GM19438 (cell line): ENCODE data around the gene SHF.

Experiments used
- ATAC-seq: cut with Tn5 transposase; IDR thresholded peaks from one replicate; pipeline ENCODE4 v1.9.1; 2021; ENCODE audit warnings: low read depth; ENCODE audit not compliant: unreplicated experiment

Gene SHF

GRCh38 chr15:45130291-45131000 is 57.3 kb downstream of the SHF start:
- ATAC-seq, result no peak

DNA sequence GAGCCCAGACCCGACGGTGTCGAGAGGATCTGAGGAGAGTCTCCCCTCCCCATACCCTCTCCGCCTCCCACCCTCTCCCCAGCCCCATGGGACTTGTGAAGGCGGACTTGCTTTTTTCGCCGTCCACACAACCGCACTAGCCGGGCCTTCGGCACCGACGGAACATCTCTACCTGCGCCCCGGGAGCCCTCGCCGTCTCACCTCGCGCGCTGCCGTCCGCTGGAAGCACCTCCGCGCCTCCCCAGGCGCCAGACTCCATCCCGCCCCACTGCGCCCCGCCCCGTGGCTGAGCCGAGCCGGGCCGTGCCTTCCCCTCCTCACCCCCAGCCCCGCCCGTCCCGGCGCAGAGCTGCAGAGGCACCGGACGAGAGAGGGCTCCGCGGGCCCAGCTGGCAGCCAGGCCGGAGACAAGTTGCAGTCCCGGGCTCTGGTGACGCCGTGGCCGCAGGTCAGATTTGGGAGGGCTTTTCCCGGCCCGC is 58.1 kb downstream of the SHF start, which contains the start of the genes DUOX1 and DUOXA1:
TSS of gene DUOX1 (plus strand) at position 344 of the 479 bp plus-strand sequence. CDS start 1,973 bp downstream, outside the sequence.
TSS of gene DUOXA1 (minus strand) at position 229 of the 479 bp plus-strand sequence. CDS start 6,865 bp downstream, outside the sequence.
- no peak for ATAC-seq

- ATAC-seq, result no peak
These were observed 58.7 kb downstream of the SHF start for GRCh38 chr15:45128971-45129639.

GRCh38 chr15:45126535-45127158 is 61.1 kb downstream of the SHF start:
- no peak for ATAC-seq

- ATAC-seq, result no peak
These were observed 64.4 kb downstream of the SHF start for GRCh38 chr15:45123397-45123796.

DNA sequence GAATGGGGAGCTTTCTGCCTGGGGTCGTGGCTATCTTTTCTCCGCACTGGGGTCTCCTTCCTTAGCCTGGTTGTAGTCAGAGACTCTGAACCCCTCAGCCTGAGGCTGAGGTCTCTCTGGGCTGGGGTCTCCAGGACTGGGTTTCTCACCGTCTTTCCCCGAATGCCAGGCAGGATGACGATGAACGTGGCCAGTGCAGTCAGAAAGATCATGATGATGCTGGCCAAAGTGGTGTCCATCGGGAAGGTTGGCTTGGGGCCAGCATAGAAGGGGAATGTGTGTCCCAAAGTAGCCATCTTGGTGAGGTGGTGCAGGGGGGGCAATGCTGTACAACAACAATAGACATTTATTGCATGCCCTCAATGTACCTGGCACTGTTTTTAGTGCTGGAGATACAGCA is 65.0 kb downstream of the SHF start:
- ATAC-seq, result no peak

DNA sequence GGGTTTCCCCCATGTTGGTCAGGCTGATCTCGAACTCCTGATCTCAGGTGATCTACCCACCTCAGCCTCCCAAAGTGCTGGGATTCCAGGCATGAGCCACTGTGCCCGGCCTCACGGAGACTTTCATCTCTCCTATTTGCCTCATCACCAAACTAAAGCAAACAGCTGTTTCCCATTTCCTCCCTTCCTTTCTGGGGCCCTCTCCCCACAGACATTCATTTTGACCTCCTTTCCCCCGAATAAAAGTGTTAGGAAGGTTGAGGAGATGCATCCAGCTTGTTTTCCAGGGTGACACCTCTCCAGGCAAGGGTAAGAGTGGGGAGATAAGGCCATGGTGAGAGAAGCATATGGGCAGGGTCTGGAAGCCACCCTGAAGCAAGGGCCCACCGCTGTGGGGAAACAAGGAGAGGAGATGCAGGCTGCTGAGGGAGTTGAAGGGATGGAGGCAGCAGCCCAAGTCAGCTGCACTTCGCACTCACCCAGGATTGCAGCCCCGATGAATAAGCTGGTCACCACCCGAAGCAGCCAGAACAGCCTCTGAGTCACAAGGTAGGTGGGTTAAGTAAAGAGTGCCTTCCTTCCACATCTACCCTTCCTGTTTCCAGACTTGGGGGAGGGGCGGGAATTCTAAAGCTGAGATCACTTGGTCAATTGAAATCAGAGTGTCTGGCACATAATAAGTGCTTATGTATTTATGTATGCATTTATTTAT is 65.9 kb downstream of the SHF start:
- no peak for ATAC-seq

DNA sequence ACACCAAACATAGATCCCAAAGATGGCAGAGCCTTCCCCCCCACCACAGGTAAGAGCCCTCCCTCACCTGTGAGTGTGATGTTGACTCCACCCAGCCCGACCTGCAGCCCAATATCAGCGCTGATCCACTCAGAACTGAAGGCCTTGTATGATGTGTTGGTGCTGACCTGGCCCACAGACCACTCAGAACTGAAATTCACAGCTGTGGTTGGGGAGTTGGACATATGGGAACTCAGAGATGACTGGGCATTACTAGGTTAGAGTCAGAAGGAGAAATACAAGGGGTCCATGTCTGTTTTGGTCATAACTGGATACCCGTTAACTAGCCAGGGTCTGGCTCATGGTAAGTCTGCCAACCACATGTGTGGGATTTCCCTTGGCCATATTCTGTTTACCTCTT is 66.7 kb downstream of the SHF start:
- no peak for ATAC-seq

GRCh38 chr15:45120081-45120972 is 67.4 kb downstream of the SHF start:
- ATAC-seq, result no peak

DNA sequence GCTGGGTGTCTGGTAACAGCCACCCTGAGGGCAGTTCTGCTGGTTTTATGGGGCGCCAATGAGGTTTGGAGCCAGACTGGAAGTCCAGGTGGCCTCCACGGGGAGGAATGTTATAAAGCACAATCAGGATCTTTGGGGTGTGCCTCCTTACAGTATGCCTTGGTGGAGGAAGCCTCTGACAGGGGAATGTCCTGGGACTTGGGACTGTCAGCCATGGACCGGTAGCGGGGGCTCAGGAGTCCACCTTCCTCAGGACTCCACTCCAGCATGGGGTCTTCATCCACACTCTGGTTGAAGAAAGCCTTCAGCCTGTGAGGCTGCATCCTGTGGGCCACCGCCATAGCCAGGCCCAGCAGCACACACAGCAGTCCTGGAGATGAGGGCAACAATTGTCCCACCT is 68.8 kb downstream of the SHF start:
- no peak for ATAC-seq

DNA sequence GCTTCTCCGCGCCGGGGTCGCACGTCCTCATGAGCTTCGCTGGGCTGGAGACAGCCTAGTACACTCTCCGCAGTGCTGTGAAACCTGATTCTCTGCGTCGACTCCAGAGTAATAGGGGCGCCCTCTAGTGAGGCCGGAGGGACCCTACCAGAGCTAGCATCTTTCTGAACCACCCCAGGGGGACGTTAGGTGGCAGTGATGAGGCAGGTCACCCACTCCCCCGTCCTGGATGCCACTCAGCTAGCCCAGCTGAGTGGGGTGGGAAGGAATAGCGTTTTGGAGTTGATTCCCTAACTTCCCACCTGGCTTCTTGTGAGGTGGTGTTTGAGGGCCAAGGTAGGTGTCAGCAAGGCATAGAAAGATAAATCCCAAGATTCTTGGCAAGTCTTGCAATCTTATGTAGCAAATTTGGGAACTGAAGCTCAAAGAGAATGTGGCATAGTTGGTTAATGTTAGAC is 69.6 kb downstream of the SHF start:
- peak; percentile 66 for ATAC-seq

DNA sequence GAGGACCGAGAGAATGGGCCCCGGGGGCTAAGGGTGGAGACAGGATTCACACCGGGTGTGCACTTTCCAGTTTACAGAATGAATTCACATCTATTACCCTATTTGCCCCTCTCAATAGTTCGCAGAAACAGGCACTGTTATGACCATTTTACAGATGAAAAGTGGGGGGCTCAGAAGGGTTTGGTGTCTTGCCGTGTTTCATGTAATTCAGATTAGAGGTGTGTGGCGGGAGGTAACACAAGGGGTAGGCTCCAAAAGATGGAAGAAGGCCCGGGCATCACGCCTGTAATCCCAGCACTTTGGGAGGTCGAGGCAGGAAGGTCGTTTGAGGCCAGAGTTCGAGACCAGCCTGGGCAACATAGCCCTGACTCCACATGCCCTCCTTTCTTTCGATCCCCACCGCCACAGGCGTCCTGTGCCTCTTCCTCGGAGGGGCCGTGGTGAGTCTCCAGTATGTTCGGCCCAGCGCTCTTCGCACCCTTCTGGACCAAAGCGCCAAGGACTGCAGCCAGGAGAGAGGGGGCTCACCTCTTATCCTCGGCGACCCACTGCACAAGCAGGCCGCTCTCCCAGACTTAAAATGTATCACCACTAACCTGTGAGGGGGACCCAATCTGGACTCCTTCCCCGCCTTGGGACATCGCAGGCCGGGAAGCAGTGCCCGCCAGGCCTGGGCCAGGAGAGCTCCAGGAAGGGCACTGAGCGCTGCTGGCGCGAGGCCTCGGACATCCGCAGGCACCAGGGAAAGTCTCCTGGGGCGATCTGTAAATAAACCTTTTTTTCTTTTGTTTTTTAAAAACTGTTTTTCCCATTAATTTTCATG is 70.2 kb downstream of the SHF start:
- no peak for ATAC-seq
